SU-DHL-6 (cell line): ENCODE data around the gene EFCAB11.
A peak's percentile ranks its signal among the peaks of the same experiment; 100 is the strongest.

Experiments
- H2AFZ ChIP-seq: fragments of 200-600 bp; sonication (generic); 2 replicates; pipeline ENCODE4 v1.6.1; 2014; ENCODE audit warnings: low read depth, mild to moderate bottlenecking, moderate library complexity, mixed read lengths, antibody characterized with exemption, low read length; ENCODE audit not compliant: severe bottlenecking
- H3F3A ChIP-seq: fragments of 200-600 bp; shearing (Covaris generic); 2 replicates; pipeline ENCODE4 v1.6.0; 2016; ENCODE audit warnings: antibody characterized with exemption, mild to moderate bottlenecking; ENCODE audit not compliant: insufficient read depth
- H3K27ac ChIP-seq: fragments of 200-600 bp; sonication (generic); 2 replicates; pipeline ENCODE4 v1.5.1; 2016; ENCODE audit warnings: low read depth, mild to moderate bottlenecking, low read length, moderate library complexity, mixed read lengths
- H3K27me3 ChIP-seq: fragments of 200-600 bp; sonication (generic), shearing (Covaris generic); 2 replicates; pipeline ENCODE4 v1.6.0; 2014; ENCODE audit warnings: mild to moderate bottlenecking, low read length
- H3K36me3 ChIP-seq: fragments of 200-600 bp; sonication (generic); 2 replicates; pipeline ENCODE4 v1.6.1; 2014; ENCODE audit warnings: mild to moderate bottlenecking, low read length, mixed read lengths
- H3K4me2 ChIP-seq: fragments of 300-600, 200-600 bp; shearing (Covaris generic), sonication (generic); 2 replicates; pipeline ENCODE4 v1.6.0; 2014; ENCODE audit warnings: low read length, low read depth, mild to moderate bottlenecking; ENCODE audit not compliant: poor library complexity, severe bottlenecking
- H3K4me3 ChIP-seq: fragments of 200-600 bp; sonication (generic); 2 replicates; pipeline ENCODE4 v1.5.1; 2014; ENCODE audit warnings: antibody characterized with exemption, low read length, mild to moderate bottlenecking, mixed read lengths; ENCODE audit not compliant: insufficient read depth, poor library complexity, severe bottlenecking
- H3K79me2 ChIP-seq: fragments of 200-600 bp; sonication (generic); 2 replicates; pipeline ENCODE4 v1.6.1; 2014; ENCODE audit warnings: mild to moderate bottlenecking, low read length, moderate library complexity; ENCODE audit not compliant: insufficient read depth
- H3K9ac ChIP-seq: fragments of 200-600 bp; sonication (generic); 2 replicates; pipeline ENCODE4 v1.7.0; 2014; ENCODE audit warnings: mild to moderate bottlenecking, low read length
- H3K9me2 ChIP-seq: fragments of 200-600 bp; sonication (generic); replicated peaks from 2 replicates; pipeline ENCODE4 v1.6.1; 2014; ENCODE audit warnings: low read length; ENCODE audit not compliant: insufficient read depth
- H3K9me3 ChIP-seq: fragments of 200-600 bp; sonication (generic); 2 replicates; pipeline ENCODE4 v1.6.1; 2014; ENCODE audit warnings: low read length, mixed read lengths; ENCODE audit not compliant: insufficient read depth
- H4K20me1 ChIP-seq: fragments of 200-600 bp; sonication (generic); 2 replicates; pipeline ENCODE4 v1.6.1; 2014; ENCODE audit warnings: low read depth, mild to moderate bottlenecking, antibody characterized with exemption, low read length, moderate library complexity, mixed read lengths
- CTCF ChIP-seq: fragments of 200-600 bp; sonication (generic); IDR thresholded peaks from one replicate; pipeline ENCODE4 v1.5.1; 2017; ENCODE audit warnings: antibody characterized with exemption, mild to moderate bottlenecking, low read length, moderate library complexity; ENCODE audit not compliant: insufficient read depth, poor library complexity, severe bottlenecking
- EZH2phosphoT487 ChIP-seq: fragments of 200-600 bp; sonication (generic), shearing (Covaris generic); conservative IDR thresholded peaks from 2 replicates; pipeline ENCODE4 v1.6.1; 2018; ENCODE audit warnings: mild to moderate bottlenecking, antibody characterized with exemption, low read length, moderate library complexity, mixed read lengths

Gene EFCAB11

GRCh38 chr14:89954070-89955021 is at the start of gene EFCAB11:
EFCAB11 (minus strand) TSS chr14:89954730; CDS start chr14:89954660, 70 bp downstream.
- Histone ChIP-seq H3K27me3 (no peaks in the 10 kb centered on the region), H3K9me3 (peaks cover 15% of the 10 kb centered on the region; the same call in 1 of the 2 replicates), H3K9ac (peak within 1 kb of the TSS; percentile 80), H3K9me2 (no peaks in the 10 kb centered on the region), H3F3A (0 out of 2 replicates have a peak, but pooled peaks cover 4% of the 10 kb centered on the region), H3K4me3 (peak within 1 kb of the TSS; percentile 75), H4K20me1 (no peaks in the 10 kb centered on the region), H2AFZ (peak within 1 kb of the TSS; percentile 96), H3K36me3 (peaks cover 32% of the 10 kb centered on the region), H3K4me2 (peak within 1 kb of the TSS; percentile 89), H3K27ac (peak within 1 kb of the TSS; percentile 73), H3K79me2 (peaks cover 27% of the 10 kb centered on the region)
- TF ChIP-seq CTCF (peak; percentile 73), EZH2phosphoT487 (no peak)

- no peak for TF ChIP-seq EZH2phosphoT487
- no peak for TF ChIP-seq CTCF
- Histone ChIP-seq H3K27me3 (no peaks in the 10 kb centered on the region), H3K27ac (no peak overlapping the region), H3K9me2 (no peaks in the 10 kb centered on the region), H3K79me2 (no peaks in the 10 kb centered on the region), H3K9me3 (no peaks in the 10 kb centered on the region), H2AFZ (no peak overlapping the region), H3K4me3 (no peak overlapping the region), H3F3A (no peaks in the 10 kb centered on the region), H3K9ac (no peak overlapping the region), H3K4me2 (no peak overlapping the region), H4K20me1 (no peaks in the 10 kb centered on the region), H3K36me3 (peaks cover 12% of the 10 kb centered on the region; the same call in 1 of the 2 replicates)
Measured at GRCh38 chr14:90003526-90004307, 49.2 kb upstream of the EFCAB11 start.

GRCh38 chr14:90000935-90001334 is 46.4 kb upstream of the EFCAB11 start:
- TF ChIP-seq CTCF, result no peak
- TF ChIP-seq EZH2phosphoT487, result no peak
- no peaks in the 10 kb centered on the region for H3K79me2 ChIP-seq
- no peaks in the 10 kb centered on the region for H3K9me2 ChIP-seq
- H3K27ac ChIP-seq, result no peak overlapping the region
- H3K4me2 ChIP-seq, result no peak overlapping the region
- no peaks in the 10 kb centered on the region for H3K27me3 ChIP-seq
- no peaks in the 10 kb centered on the region for H4K20me1 ChIP-seq
- no peak overlapping the region for H3K4me3 ChIP-seq
- peaks cover 9% of the 10 kb centered on the region; the same call in 1 of the 2 replicates for H3K36me3 ChIP-seq
- H2AFZ ChIP-seq, result no peak overlapping the region
- H3F3A ChIP-seq, result no peaks in the 10 kb centered on the region
- no peaks in the 10 kb centered on the region for H3K9me3 ChIP-seq
- no peak overlapping the region for H3K9ac ChIP-seq
